NK-92 (cell line): ENCODE results near the gene TAF1C.
"Not testable (repeated sequence)": the region's sequence is repeated elsewhere in the genome, so short reads cannot be mapped to it uniquely, and the experiment has no call there.

Source experiments
- DNase-seq: peaks from one replicate; lab custom pipeline; 2025; ENCODE audit not compliant: unreplicated experiment; lab: John Stamatoyannopoulos, UW

The TAF1C gene

GRCh38 chr16:84209989-84210388 lies 23.1 kb upstream of the TAF1C start:
- DNase-seq, result no peak

GRCh38 chr16:84207879-84208278 lies 21.0 kb upstream of the TAF1C start:
- no peak for DNase-seq

- no peak for DNase-seq
Measured at GRCh38 chr16:84207251-84207650, 20.4 kb upstream of the TAF1C start.

GRCh38 chr16:84205976-84206691 lies 19.3 kb upstream of the TAF1C start:
- no peak for DNase-seq

- DNase-seq, result not testable (repeated sequence)
Measured at GRCh38 chr16:84205123-84205522, 18.3 kb upstream of the TAF1C start.

GRCh38 chr16:84204551-84204950 lies 17.7 kb upstream of the TAF1C start:
- DNase-seq, result not testable (repeated sequence)

GRCh38 chr16:84199861-84200260 lies 13.0 kb upstream of the TAF1C start:
- DNase-seq, result no peak

- DNase-seq, result no peak
Measured at GRCh38 chr16:84199097-84199496, 12.2 kb upstream of the TAF1C start.

GRCh38 chr16:84198401-84198800 lies 11.5 kb upstream of the TAF1C start:
- no peak for DNase-seq

GRCh38 chr16:84197466-84198128 lies 10.7 kb upstream of the TAF1C start:
- DNase-seq, result no peak

GRCh38 chr16:84196727-84197394 lies 10.0 kb upstream of the TAF1C start:
- DNase-seq, result no peak

GRCh38 chr16:84196101-84196500 lies 9.2 kb upstream of the TAF1C start:
- no peak for DNase-seq

- DNase-seq, result no peak
Measured at GRCh38 chr16:84195201-84196093, 8.6 kb upstream of the TAF1C start.

- no peak for DNase-seq
Measured at GRCh38 chr16:84194470-84195200, 7.8 kb upstream of the TAF1C start.

- no peak for DNase-seq
Measured at GRCh38 chr16:84194018-84194417, 7.2 kb upstream of the TAF1C start.

- DNase-seq, result no peak
Measured at GRCh38 chr16:84193480-84193879, 6.6 kb upstream of the TAF1C start.

- no peak for DNase-seq
Measured at GRCh38 chr16:84191466-84191865, 4.6 kb upstream of the TAF1C start.

GRCh38 chr16:84190731-84191388 lies 4.0 kb upstream of the TAF1C start, which contains the start of gene ADAD2:
Gene ADAD2, plus strand, starts transcription at chr16:84191157. Its CDS starts 74 bp downstream, at chr16:84191231.
- no peak for DNase-seq

GRCh38 chr16:84184775-84185174 lies 2.1 kb downstream of the TAF1C start:
- DNase-seq, result no peak
